SK-N-MC (cell line): ENCODE results near the gene TANGO2.

Experiments used
- DNase-seq: peaks from one replicate; pipeline ENCODE4 v3.0.0-alpha.2; 2011; ENCODE audit warnings: low read depth, low spot score
- H3K27ac ChIP-seq: fragments of 200-600 bp; sonication (generic); 2 replicates; pipeline ENCODE4 v1.5.1; 2016; ENCODE audit warnings: mixed run types
- H3K36me3 ChIP-seq: fragments of 200-600 bp; sonication (generic); 2 replicates; pipeline ENCODE4 v1.6.1; 2017; ENCODE audit warnings: antibody characterized with exemption, low read length, mixed read lengths; ENCODE audit not compliant: insufficient read depth
- H3K4me3 ChIP-seq: fragments of 200-600 bp; sonication (generic); 2 replicates; pipeline ENCODE4 v1.5.1; 2016
- H3K9ac ChIP-seq: fragments of 200-600 bp; sonication (generic); 2 replicates; pipeline ENCODE4 v1.8.0; 2017; ENCODE audit warnings: mixed run types, mixed read lengths; ENCODE audit not compliant: insufficient read length
- H3K9me3 ChIP-seq: fragments of 200-600 bp; sonication (generic); 2 replicates; pipeline ENCODE4 v1.6.1; 2017; ENCODE audit warnings: low read depth, mild to moderate bottlenecking, antibody characterized with exemption, low read length, moderate library complexity, mixed read lengths
- EZH2 ChIP-seq: fragments of 200-600 bp; sonication (generic); IDR thresholded peaks from one replicate; pipeline ENCODE4 v1.6.1; 2017; ENCODE audit warnings: antibody characterized with exemption
- FOXP2 ChIP-seq: optimal IDR thresholded peaks from 2 replicates; pipeline ENCODE3; 2011; ENCODE audit warnings: mild to moderate bottlenecking, moderate library complexity; ENCODE audit not compliant: insufficient read depth; ENCODE audit errors: extremely low read length, control extremely low read depth
- POLR2AphosphoS5 ChIP-seq: IDR thresholded peaks from 2 replicates; pipeline ENCODE4 v1.6.1; 2012; ENCODE audit warnings: mild to moderate bottlenecking, low read depth, low read length, borderline replicate concordance

TANGO2 gene

DNA sequence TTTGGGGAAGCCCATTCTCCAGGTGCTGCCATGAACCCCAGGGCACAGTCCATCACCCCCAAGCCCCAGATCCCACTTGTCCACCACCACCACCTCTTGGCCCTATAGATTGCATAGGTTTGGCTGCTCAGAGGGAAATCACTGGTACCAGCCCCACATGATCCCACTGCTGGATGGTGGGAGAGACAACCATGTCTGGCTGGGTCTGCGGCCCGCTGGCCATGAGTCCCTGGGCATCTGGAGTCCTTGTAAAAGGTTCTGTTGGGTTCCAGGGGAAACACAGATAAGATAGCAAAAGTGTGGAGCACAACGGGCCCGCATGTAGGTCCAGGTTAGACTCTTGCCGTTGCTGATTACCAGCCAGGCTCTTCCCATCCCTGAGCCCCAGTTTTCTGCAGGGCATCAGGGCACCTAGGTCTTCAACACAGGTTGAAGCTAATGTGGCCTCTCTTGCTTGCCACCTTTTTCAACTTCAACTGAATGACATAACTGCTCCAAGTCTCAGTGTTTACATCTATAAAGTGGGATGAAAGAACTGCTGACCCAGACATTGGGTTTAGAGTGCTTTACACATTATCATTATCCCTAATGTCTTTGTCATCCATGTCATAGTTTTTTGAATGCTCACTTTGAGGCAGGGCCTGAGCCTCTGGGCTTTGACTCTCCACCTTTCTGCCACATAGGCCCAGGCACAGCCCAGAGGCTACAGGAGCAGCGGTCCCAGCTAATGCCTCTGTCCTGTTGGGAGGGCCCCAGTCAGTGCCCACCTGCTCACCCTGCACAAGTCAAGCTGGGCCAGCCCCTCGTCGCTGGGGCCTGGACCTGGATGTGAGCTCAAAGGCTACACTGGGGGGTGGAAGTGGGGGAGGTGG, 1.0 kb upstream of the TANGO2 start:
- Histone ChIP-seq H3K9ac (no peak overlapping the region), H3K4me3 (peak overlapping the region; percentile 96; the same call in 1 of the 2 replicates), H3K36me3 (no peaks in the 10 kb centered on the region), H3K9me3 (no peaks in the 10 kb centered on the region), H3K27ac (no peak overlapping the region)
- no peak for DNase-seq
- TF ChIP-seq POLR2AphosphoS5 (no peak), EZH2 (no peak), FOXP2 (no peak)

DNA sequence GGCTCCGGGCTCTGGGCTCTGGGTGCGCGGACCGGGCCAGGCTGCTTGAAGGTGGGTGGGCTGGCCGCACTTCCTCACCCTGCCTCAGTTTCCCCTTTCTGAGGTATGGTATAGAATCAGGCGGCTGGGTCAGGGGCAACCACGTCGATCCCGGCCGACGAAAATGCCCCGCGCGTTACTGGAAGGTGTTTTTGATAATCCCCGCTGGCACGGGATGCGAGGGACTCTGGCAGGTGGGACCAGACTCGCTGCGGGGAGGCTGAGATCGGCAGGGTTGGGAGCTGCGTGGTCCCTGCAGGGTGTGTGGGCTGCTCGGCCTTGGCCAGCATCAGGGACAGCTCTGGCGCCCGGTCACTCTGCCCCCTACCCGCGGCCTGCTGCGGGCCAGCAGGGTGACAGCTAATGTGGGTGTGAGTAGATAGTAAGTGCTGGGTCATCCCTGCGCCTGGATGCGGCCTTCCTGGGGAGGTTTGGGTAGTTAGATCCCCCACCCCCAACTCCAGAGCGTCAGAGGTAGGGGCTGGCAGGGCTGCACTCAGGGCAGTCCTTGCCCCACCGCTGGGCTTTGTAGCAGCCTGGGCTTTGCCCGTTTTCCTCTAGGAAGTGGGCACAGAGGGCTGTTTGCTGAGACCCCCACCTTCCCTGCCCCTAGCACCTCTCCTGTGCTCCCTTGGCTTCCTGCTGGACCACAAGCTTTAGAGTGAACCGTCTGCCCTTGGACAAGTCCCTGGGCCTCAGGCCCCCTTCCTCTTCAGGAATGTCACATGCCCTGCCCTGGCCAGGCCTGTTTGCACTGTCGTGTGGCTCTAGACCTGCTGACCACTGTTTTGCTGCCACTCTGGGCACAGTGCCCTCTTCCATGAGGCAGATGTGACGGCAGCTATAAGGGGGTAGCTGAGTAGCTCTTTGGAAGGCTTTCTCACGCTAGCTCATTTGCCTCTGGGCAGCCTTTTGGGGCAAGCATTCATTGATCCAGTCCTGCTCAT, 579 bp downstream of the TANGO2 start:
- TF ChIP-seq FOXP2 = no peak
- TF ChIP-seq POLR2AphosphoS5 = no peak
- TF ChIP-seq EZH2 = no peak
- peak overlapping the region; percentile 88 for H3K9ac ChIP-seq
- H3K4me3 ChIP-seq = peak overlapping the region; percentile 96
- H3K27ac ChIP-seq = no peak overlapping the region
- no peaks in the 10 kb centered on the region for H3K36me3 ChIP-seq
- no peaks in the 10 kb centered on the region for H3K9me3 ChIP-seq
- no peak for DNase-seq

DNA sequence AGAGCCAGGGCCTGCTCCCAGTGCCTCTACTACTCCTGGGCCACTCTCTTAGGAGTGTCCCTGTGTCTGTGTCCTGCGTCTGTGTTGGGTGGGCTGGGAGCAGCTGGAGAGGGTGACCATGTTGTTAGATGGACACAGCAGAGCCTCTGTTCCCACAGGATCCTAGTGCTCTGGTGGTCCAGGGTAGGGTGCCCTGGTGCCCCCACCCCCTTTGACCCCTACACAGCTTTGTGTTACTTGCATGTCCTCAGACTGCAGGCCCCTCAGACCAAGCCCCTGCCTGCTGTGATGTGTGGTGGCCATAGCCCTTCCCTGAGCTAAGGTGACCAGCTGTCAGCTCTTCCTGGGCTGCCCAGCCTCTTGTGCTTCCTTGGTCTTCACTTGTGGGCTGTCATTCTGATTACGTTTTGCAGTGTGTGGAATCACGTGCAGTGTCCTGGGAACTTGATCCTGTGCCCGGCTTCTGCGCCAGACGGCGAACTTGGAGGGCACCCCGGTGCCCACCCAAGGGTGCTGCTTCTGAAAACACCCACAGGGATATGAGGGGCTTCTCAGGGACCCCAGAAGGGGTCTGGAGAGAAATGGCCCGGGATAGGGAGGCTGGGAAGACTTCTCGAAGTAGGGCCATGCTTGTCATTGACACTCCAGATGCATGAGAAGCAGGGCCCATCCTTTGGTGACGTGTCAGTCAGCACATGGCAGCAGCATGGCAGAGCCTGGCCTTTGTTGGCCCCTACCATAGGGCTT, 1.5 kb downstream of the TANGO2 start:
- TF ChIP-seq EZH2 (no peak), POLR2AphosphoS5 (no peak), FOXP2 (no peak)
- H3K27ac ChIP-seq = no peak overlapping the region
- H3K36me3 ChIP-seq = no peaks in the 10 kb centered on the region
- no peak overlapping the region for H3K9ac ChIP-seq
- no peaks in the 10 kb centered on the region for H3K9me3 ChIP-seq
- peak overlapping the region; percentile 96 for H3K4me3 ChIP-seq
- no peak for DNase-seq

DNA sequence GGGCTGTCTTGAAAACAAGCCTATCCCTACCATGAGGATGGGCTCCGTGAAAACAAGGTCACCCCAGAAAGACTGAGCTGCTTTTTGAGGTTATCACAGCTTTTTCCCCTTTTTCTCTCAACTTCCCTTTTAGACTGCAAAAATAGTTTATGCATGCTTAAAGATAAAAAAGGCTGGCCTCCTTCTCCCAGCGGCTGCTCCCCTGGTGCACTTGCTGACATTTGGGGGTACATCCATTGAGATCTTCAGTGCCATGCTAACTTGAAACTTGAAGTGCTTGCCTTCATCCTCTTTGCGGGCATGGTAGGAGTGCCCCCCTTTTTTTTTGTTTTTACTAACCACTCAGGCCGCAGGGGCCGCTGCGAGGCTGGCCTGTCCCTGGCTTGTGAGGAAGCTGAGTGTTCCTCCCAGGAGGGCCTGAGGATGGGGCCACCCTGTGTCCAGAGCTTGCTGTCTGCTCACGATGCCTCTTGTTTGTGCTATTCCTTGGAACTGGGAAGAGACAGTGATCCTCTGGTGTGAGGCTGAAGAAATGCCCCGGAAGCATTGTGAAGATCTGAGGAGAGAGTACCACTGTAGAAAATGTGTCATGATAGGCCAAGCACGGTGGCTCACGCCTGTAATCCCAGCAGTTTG, 2.2 kb downstream of the TANGO2 start:
- Histone ChIP-seq H3K4me3 (no peak overlapping the region), H3K9me3 (no peaks in the 10 kb centered on the region), H3K27ac (no peak overlapping the region), H3K9ac (no peak overlapping the region), H3K36me3 (no peaks in the 10 kb centered on the region)
- no peak for DNase-seq
- TF ChIP-seq FOXP2 (no peak), EZH2 (no peak), POLR2AphosphoS5 (no peak)

DNA sequence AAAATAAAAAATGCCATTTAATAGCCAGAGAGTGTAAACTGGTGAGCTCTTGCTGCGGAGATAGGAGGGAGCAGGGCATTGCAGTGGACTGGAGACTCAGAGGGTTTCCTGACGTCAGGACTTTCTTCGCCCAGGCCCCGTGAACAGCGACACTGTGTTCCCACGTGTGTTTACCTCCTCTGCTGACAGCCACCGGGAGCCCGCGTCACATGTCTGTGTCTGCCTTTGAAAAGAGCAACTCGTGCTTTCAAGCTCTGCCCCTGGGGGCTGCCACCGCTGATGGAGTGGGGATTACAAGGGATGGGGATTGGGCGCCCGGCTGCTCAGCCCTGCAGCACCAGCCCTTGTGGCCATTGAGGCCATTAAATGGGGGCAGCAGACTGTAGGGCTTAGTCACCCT, 3.3 kb downstream of the TANGO2 start:
- no peaks in the 10 kb centered on the region for H3K9me3 ChIP-seq
- H3K27ac ChIP-seq = no peak overlapping the region
- H3K4me3 ChIP-seq = no peak overlapping the region
- H3K36me3 ChIP-seq = no peaks in the 10 kb centered on the region
- no peak overlapping the region for H3K9ac ChIP-seq
- no peak for TF ChIP-seq POLR2AphosphoS5
- TF ChIP-seq FOXP2 = no peak
- no peak for DNase-seq

DNA sequence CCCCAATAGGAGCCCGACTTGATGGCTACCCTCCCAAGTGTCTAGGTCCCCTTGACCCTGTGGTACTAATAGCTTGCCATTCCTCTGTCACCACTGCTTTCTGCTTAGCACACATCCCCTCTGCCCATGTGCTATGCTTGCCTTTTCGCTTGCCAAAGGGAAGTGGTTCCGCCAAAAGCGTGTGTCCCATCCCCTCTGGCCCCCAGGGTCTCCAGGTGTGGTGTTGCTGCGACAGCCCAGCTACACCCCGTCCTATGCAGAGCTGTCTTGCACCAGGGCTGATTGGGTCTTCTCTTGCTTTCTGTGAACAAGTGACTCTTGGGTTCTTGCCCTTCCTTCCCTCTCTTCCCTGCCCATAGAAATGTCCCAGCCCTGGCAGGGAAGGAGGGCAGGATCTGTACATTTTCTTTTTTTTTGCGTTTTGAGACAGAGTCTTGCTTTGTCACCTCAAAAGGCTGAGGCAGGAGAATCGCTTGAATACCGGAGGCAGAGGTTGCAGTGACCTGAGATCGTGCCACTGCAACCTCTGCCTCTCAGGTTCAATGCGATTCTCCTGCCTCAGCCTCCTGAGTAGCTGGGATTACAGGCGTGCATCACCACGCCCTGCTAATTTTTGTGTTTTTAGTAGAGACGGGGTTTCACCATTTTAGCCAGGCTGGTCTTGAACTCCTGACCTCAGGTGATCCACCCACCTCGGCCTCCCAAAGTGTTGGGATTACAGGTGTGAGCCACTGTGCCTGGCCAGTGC, 3.9 kb downstream of the TANGO2 start:
- TF ChIP-seq EZH2 = no peak
- no peak for TF ChIP-seq POLR2AphosphoS5
- TF ChIP-seq FOXP2 = no peak
- no peak overlapping the region for H3K4me3 ChIP-seq
- H3K36me3 ChIP-seq = no peaks in the 10 kb centered on the region
- H3K9me3 ChIP-seq = no peaks in the 10 kb centered on the region
- H3K27ac ChIP-seq = no peak overlapping the region
- no peak overlapping the region for H3K9ac ChIP-seq
- no peak for DNase-seq
